Activated CD8-positive, alpha-beta memory T cell treated with anti-CD3 and anti-CD28 coated beads for 4 hours (primary cell): ENCODE results near the gene BDH1.

Source experiments
- DNase-seq, 2 donors: peaks; one replicate each; pipeline ENCODE4 v3.0.0-alpha.2; 2020; ENCODE audit warnings: low read depth in 2 of 2

Gene BDH1

DNA sequence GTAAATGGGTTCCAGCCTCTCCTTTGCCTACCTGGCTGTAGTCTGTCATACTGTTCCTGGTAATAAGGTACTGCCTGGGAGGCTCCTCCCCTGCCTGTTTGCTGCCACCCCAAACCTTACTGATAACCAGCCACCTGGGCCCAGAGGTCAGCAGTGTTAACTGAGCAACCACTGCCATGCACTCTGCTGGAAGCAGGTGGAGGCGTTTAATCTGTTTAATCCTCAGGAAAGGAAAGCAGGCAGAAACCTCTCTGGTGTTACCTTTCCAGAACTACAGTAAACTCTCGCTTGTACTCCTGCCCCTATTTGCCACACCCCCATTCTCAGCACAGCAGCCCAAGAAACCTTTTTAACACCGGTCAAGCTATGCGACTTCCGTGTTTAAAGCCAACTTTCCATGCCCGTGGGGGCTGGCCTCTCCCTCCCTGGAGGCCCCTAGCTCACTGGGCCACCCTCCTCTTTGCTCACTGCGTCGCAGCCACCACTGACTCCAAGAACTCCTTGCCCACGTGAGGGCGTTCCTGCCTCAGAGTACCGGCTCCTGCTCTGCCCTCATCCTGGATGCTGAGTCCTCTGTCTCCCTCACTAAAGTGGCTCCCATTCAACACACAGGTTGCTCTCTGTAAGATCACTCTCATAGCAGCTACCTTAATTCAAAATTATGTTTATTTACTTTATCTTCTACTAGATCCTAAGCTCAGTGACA is 8.3 kb downstream of the BDH1 start:
- DNase-seq = no peak

DNA sequence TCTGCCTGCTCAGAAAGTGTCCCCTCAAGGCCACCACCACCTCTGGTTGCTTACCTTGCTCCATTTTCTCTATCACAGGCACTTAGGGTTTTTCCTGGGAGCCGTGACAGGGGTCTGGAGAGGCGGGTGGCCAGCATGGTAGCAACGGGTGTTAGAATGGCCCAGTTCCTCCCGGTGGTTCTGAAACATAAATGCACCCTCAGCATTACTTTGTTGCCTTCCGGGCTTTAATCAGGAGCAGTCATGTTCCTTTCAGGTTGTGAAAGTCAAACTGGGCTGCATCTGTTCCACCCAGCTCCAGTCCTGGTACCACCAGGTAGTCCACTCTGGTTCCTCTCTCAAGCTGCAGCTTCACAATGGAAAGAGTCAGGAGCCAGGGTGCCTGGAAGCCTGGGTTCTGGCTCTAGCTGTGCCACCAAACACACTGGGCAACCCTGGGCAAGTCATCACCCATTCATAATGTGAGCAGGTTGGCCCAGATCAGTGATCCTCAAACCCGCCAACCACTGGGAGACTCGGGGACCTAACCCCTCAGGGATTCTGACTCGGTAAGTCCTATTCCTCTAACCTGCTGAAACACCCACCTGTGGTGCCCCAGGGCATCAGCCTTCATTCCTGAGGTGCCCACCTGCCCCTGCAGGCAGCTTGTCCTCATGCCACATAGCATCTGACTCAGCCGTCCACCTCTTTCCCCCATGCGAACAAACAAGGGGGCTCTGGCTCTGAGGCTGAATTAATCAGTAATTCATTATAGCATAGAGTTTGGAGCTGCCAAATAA is 9.3 kb downstream of the BDH1 start:
- DNase-seq = no peak

DNA sequence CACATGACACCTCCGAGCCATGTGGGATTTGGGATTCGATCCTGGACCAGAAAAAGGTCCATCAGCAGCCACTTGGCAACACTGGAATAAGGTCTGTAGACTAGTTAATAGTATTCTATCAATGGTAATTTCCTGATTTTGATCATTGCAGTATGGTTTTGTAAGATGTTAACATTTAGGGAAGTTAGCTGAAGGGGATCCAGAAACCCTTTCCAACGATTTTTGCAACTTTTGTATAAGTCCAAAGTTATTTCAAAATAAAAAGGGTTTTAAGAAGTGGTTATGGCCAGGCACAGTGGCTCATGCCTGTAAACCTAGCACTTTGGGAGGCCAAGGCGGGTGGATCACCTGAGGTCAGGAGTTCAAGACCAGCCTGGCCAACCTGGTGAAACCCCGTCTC is 10.2 kb downstream of the BDH1 start:
- DNase-seq = no peak

DNA sequence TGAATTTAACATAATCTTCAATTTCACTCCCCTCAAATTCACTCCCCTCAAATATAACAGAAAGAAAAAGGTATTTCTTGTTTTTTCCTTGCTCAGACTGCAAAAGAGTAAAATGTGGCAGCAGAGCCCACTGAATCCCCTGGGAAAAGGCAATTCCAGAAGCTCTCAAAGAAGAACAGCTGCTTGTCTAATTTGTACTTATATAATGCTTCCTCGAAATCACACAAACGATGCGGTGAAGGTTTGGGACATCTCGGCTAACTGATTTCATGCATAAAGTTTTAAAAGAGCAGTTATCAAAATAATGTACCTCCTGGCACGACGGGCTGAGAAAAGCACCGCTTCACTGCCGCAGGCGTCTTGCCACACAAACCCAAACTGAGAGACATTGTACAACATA is 10.7 kb downstream of the BDH1 start:
- DNase-seq = no peak

DNA sequence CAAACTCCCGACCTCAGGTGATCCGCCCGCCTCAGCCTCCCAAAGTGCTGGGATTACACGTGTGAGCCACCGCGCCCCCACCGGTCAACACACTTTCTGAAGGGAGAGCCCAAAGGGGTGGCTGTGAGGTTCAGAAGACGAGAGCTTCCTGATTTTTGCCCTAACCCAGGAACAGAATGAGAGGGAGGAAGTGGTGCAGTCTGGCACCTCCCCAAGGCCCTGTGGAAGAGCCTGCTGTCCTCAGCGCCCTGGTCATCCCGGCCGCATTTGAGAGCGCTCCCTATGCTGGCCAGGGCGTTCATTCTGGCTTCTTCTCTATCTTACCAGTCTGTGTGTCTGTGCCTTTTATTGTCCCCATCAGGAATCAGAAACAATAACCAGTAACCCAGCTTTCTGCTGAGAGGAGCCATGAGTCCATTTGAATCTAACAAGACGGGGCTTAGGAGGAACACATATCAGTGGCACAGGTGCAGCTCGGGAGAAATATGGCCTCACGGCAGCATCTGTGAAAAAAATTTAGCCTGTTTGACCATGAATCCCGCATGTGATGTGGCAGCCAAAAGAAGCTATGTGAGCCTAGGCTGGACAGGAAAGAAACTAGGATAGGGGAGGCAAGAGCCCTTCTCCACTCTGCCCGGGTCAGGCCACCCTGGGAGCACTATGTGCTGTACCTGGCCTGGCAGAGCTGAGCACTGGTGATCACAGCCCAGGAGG is 12.9 kb downstream of the BDH1 start:
- DNase-seq = no peak

DNA sequence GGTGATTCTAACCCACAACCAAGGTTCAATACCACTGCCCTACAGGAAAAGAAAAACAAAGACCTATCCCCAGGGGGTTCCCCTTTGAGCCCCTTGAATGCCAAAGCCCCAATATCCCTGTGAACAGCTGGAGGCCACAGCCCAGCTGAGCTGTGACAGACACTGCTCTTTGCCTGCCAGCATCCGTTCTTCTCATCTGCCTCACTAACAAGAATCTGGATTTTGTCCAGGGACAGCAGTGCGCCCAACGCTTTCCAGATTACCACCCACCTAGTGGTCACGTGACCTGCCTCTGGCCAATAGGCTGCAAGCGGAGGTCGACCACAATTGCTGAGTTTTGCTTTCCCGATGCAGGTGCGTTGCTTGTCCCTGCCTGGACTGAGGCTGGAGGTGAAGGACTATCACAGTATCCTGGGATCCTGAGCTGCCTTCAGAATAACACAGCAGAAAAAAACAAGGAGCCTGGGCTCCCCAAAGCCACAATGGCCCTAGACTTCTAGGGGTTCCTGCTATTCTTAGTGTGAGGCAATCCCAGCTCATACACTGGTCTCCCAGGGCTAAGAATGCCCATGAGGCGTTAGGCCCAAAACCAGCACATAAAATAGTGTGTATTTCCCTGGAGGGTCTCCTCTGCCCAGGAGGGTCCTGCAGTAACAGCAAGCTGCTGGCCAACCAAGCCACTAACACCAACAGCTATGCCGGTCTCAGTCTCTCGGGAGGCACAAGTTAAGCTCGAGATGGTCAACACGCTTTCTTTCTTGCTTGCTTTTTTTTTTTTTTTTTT is 13.8 kb downstream of the BDH1 start:
- no peak for DNase-seq

DNA sequence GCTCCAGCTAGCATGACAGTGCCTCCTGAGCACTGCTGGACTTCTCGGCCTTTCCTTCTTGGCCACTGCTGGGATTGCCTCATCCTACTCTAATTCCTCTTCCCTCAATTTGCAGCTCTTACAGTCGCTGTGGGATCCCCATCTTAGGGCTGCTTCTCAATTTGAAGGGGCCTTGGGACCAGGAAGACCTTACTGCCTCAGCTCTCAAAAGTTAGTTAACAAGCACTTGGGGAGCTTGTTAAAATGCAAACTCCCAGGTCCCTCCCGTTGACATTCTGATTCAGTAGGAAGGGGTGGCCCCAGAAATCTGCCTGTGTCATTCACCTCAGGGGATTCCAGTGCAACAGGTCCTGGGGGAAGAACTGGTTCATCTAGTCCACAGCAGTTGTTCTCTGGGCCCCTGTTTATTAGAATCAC is 14.8 kb downstream of the BDH1 start:
- DNase-seq = no peak

DNA sequence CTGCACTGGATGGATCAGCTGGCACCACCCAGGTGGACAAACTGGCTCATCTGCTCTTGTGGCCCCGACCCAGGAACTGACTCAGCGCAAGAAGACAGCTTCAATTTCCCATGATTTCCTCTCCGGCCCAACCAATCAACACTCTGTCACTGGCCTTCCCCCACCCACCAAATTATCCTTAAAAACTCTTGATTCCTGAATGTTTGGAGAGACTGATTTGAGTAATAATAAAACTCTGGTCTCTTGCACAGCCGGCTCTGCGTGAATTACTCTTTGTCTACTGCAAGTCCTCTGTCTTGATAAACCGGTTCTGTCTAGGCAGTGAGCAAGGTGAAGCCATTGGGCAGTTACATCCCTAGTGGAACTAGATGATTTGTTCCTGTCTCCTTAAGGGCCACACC is 16.1 kb downstream of the BDH1 start:
- no peak for DNase-seq

DNA sequence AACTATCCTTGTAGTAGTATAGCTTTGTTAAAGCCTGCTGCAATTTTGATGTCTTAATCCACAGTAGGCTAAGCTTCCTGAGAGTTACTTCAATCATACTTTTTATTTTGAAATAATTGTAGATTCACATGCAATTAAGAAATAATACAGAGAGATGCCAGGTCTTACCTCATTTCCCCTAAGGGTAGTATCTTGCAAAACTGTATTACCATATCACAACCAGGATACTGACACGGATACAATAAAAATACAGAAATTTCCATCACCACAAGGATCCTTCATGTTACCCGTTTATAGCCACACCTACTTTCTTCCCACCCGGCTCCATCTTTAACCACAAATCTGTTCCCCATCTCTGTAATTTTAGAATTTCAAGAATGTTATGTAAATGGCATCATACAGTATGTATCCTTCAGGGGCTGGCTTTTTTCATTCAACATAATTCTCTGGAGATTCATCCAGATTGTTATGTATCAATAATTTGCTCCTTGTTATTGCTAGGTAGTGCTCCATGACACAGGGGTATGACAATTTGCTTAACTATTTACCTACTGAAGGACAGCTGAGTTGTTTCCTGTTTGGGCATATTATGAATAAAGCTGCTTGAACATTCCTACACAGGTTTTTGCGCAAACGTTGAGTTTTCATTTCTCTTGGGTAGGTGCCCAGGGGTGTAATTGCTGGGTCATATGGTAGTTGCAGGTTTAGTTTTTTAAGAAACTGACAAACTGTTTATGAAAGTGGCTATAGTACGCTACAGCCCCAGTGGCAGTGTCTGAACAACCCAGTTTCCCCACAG is 21.6 kb downstream of the BDH1 start:
- no peak for DNase-seq

DNA sequence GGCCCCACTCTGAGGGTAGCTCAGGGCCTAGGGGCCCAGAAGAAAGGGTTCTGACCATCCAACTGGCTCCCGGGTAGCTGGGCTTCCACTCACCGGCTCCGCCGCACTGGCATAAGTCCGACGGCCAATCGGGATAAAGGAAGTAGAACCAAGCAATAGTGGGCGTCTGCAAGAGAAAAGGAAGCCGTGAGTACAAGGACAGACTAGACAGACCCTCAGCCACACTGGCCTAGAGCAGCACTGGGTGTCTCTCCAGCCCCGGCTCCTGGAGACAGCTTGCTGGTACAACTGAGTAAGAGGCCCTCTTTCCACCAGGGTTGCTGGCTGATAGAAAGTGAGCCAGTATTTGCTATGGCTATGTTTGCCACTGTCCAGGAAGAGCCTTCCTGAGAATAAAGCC is 22.4 kb downstream of the BDH1 start:
- DNase-seq = no peak

DNA sequence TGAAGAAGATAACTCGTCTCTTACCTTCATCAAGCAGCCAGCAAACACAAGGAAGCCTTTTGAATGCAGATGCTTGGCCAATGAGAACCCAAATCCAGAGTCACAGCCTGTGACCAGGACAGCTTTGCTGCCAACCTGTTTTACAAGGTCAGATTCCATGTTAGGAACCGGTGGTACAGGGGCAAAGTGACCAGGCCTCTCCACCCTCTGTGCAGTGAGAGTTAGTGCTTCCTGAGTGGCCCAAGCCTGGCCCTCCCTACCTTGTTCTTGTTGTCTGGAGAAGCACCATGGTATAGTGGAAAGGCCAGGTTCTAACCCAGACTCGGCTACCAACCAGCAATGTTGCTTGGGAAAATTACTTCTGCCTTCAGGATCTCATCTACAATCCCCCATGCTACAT is 23.4 kb downstream of the BDH1 start:
- DNase-seq = no peak

DNA sequence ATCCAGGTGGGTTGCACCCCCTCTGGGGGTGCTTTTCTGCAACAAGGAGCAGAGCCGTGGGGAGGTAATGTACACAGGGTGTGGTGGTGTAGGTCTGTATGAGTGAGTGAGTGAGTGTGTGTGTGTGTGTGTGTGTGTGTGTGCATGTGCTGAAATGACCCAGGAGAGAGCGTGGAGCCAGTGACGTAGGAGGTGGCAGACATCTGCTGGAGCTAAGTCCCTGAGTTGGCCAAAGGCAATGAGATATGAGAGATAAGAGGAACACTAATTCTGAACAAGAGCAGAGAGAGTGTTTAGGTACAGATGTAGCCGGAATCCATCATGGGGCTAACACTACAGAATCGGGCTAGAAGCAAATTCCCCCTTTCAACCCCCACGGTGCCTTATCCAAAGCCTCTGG is 27.6 kb downstream of the BDH1 start:
- no peak for DNase-seq

DNA sequence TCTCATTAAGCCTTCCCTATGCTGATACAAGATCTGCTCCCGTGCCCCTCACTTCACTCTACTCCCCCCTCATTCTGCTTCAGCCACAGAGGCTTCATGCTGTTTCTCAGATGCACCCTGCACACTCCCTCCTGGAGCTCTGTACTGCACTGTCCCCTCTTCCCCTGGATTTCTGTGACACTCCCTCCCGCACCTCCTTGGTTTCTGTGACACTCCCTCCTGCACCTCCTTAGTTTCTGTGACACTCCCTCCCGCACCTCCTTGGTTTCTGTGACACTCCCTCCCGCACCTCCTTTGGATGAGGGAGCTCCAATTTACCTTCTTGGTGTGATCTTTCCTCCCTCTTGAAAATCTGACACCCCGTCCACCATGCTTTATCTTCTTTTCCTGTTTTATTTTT is 28.2 kb downstream of the BDH1 start:
- no peak for DNase-seq

DNA sequence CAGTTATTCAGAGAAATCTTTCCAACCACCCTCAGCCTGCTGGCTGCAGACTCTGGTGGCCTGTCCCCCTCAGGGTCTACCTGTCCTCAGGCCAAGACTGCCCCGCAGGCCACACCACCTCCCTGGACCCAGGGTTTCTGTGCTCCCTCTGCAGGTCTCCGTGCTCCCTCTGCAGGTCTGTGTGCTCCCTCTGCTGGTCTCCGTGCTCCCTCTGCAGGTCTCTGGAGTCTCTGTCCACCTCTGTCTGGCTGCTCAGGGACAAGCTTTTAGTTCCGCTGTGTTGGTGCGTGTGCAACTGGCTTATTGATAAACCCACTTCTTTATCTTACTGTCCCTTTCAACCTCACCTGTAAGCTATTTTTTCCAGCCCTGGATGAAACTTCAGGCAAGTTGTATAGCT is 30.1 kb downstream of the BDH1 start:
- DNase-seq = no peak

DNA sequence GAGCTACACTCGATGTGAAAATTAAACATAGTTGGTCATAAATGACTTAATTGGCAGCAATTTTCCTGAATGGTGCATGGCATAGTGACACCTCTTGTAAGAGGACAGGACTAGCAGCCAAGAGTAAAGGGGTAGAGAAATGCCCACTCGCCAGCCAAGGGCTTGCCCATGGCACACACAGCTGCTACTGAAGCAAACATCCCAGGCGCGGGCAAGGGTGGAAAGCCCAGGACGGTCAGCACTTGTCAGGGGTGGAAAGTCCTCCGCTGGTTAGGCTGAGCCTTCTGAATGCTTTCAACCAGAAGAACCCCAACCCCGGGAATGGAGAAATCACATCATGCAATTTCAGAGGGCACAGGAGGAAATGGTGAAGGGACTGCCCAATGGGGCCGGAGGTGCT is 31.6 kb downstream of the BDH1 start:
- DNase-seq = no peak

DNA sequence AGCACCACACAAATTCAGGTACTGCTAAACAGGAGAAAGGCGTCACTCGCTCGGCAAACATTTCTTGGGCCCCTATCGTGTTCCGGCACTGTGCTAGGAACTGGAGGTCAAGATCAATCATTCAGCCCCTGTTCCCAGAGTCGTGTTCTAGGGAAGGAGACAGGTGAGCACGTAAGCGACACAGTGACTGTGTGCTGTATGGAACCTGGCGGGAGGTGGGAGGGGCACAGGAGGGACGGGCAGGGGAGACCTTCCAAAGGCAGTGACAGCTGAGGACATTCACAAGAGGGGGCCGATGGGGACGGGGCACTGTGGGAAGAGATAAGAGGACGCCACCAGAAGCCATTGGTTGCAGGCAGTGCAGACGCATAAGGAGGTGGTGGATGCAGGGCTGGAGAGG is 32.2 kb downstream of the BDH1 start:
- DNase-seq = no peak

DNA sequence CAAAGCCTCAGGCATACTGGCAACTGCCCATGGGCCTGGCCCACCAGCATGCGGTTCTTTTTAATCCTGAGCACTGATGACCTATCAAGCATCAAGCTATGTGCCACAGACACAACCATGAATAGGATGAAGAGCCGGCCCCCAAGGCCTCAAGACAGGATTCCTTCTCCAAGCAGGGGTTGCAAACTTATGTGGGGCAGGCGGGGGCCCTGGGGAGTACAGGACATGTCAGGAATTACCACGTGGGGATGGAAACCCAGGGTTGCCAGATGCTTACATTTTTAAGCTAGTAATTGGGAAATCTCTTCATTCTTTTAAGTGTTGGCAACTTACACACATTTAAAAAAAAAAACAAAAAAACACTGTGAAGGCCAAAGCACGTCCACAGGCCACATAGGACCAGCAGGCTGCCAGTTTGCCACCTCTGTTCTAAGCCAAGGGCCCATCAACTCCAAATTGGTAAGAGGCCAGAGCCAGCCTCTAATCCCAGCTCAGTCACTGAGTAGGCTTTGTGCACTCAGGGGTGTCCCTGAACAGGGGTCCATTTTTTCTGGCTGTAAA is 32.8 kb downstream of the BDH1 start:
- no peak for DNase-seq

DNA sequence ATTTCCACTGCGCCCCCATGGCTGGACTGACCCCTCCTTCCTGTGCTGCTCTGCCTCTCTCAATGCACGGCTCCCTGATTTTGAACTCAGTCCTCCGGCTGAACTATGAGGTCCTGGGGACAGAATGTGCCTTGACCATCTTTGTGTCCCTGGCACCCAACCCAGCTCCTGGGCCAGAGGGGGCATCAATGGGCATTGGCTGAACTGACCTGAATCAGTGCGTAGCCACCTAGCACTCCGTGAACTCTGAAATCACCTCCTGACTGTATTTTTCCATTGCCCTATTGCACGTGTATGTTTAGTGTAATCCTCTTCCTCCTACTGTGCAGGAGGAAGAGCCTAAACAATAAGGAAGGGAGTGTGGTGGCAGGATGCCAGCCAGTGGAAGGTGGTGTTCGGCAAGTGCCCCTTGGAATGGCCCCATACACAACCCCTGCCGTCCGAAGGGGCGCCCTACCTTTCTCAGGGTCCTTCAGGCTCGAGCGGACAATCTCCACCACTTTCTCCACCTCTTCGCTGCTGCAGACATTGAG is 33.5 kb downstream of the BDH1 start:
- no peak for DNase-seq

DNA sequence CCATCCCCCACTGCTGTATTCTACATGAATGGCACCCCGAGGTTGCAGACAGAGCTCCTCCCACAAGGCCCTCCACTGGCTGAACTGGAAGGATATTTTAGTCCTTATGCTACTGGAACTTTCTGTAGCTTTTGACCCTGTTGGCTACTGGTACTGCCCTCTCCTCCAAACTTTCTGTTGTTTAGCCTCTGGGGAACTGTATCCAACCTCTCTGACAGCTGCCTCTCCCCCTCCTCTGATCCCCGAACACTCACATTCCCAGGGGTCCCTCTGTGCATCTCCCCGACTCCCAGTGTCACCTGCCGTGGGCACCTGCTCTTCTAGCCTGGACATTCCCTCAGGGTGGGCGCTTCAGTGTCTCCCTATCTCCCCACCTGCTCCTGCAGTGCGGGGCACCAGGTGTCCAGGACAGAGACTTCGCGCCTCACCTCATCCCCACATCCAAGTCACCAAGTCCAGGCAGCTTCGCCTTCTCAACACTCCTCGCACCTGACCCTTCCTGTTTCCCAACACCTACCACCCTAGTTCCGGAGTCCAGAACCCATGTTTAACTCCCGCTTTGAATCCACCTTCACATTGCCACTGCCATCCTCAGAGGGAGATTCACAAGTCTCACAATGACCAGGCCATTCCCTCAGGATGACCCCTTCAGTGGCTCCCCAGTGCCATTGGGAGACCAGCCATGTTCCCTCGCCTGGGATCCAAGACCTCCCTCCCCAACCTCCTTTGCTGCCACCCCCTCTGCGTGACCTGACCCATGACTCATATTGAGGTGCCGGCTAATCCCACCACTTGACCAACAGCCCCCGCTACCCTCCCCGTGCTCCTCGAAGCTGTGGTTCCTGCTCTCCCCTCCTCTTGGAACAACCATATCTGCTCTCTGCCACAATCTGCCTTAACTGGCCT is 34.2 kb downstream of the BDH1 start:
- no peak for DNase-seq
